ENCODE data around the gene TTR.

TTR gene

GRCh38 chr18:31591628-31592027 lies at the start of gene TTR:
TTR (plus strand) TSS chr18:31591877; CDS start chr18:31591903, 26 bp downstream.
- no peak for DNase-seq (ENCODE audit: low read depth in 3 of 3)

GRCh38 chr18:31546476-31546875 lies 45.2 kb upstream of the TTR start:
- no peak for DNase-seq (ENCODE audit: low read depth in 3 of 3)

- DNase-seq (ENCODE audit: low read depth in 3 of 3), result no peak
Measured at GRCh38 chr18:31548853-31549252, 42.8 kb upstream of the TTR start.

- DNase-seq (ENCODE audit: low read depth in 3 of 3), result no peak
Measured at GRCh38 chr18:31549416-31549815, 42.3 kb upstream of the TTR start.

- no peak for DNase-seq (ENCODE audit: low read depth in 3 of 3)
Measured at GRCh38 chr18:31551883-31552282, 39.8 kb upstream of the TTR start.

GRCh38 chr18:31553800-31554199 lies 37.9 kb upstream of the TTR start:
- DNase-seq (ENCODE audit: low read depth in 3 of 3), result no peak

GRCh38 chr18:31554776-31555175 lies 36.9 kb upstream of the TTR start:
- no peak for DNase-seq (ENCODE audit: low read depth in 3 of 3)

GRCh38 chr18:31555971-31556747 lies 35.5 kb upstream of the TTR start:
- peak; percentile 1 to 6 (median 4) for DNase-seq (ENCODE audit: low read depth in 3 of 3)

GRCh38 chr18:31557446-31557845 lies 34.2 kb upstream of the TTR start:
- DNase-seq (ENCODE audit: low read depth in 3 of 3), result no peak

GRCh38 chr18:31558567-31558966 lies 33.1 kb upstream of the TTR start:
- no peak for DNase-seq (ENCODE audit: low read depth in 3 of 3)

- DNase-seq (ENCODE audit: low read depth in 3 of 3), result no peak
Measured at GRCh38 chr18:31562726-31563125, 29.0 kb upstream of the TTR start.

- DNase-seq (ENCODE audit: low read depth in 3 of 3), result no peak
Measured at GRCh38 chr18:31563778-31564177, 27.9 kb upstream of the TTR start.

GRCh38 chr18:31565345-31565744 lies 26.3 kb upstream of the TTR start:
- no peak for DNase-seq (ENCODE audit: low read depth in 3 of 3)

- DNase-seq (ENCODE audit: low read depth in 3 of 3), result no peak
Measured at GRCh38 chr18:31565782-31566512, 25.7 kb upstream of the TTR start.

GRCh38 chr18:31566576-31567306 lies 24.9 kb upstream of the TTR start:
- no peak for DNase-seq (ENCODE audit: low read depth in 3 of 3)

GRCh38 chr18:31572368-31572767 lies 19.3 kb upstream of the TTR start:
- no peak for DNase-seq (ENCODE audit: low read depth in 3 of 3)

GRCh38 chr18:31573051-31573450 lies 18.6 kb upstream of the TTR start:
- no peak for DNase-seq (ENCODE audit: low read depth in 3 of 3)

- DNase-seq (ENCODE audit: low read depth in 3 of 3), result no peak
Measured at GRCh38 chr18:31574359-31574758, 17.3 kb upstream of the TTR start.

- DNase-seq (ENCODE audit: low read depth in 3 of 3), result no peak
Measured at GRCh38 chr18:31575515-31576257, 16.0 kb upstream of the TTR start.

GRCh38 chr18:31576670-31577069 lies 15.0 kb upstream of the TTR start:
- no peak for DNase-seq (ENCODE audit: low read depth in 3 of 3)

GRCh38 chr18:31577195-31577594 lies 14.5 kb upstream of the TTR start:
- DNase-seq (ENCODE audit: low read depth in 3 of 3), result no peak

- DNase-seq (ENCODE audit: low read depth in 3 of 3), result no peak
Measured at GRCh38 chr18:31578126-31578525, 13.6 kb upstream of the TTR start.

Data from stimulated activated CD4-positive, alpha-beta T cell treated with anti-CD3 and anti-CD28 coated beads, TNF-alpha, amount 100 ng/mL, for 24 hours (primary cell).